Left cardiac atrium (tissue), 4 donors: ENCODE data around the gene DOCK4. TPM values are rescaled to one million over a fixed set of nuclear protein-coding genes. Genes with fewer than 3 reads are reported as not detected.

ENCODE experiments used
- ATAC-seq, 2 donors: fragments of 200-7000 bp; cut with Tn5 transposase; one replicate each; pipeline ENCODE4 v1.9.1; 2020; ENCODE audit warnings: mild to moderate bottlenecking in 2 of 2, moderate library complexity in 2 of 2
- DNase-seq: peaks from one replicate; pipeline ENCODE4 v3.0.0-alpha.2; 2020
- intact Hi-C, 2 donors: fragments of 100-400 bp; cut with DNase I; formaldehyde crosslinking; loops; one replicate each; pipeline versions ENCODE4 v1.14.1 to v1.15.1; 2022 to 2023
- total RNA-seq, 2 donors: library from RNA; stranded (reverse); fragmentation: NEBNext Ultra II Directional; extraction: Animal tissue kit (Norgen Biotek cat#: 25700); gene quantifications; one replicate each; pipeline ENCODE4 v1.2.1, GENCODE V29; 2021
- donor health status: DM: no; HTN: yes; CAD: no.
- donor health status: DM: no; HTN: yes; CAD: no; lungs with severe emphysema.
- donor health status: DM: yes; HTN: yes; CAD: no.
- donor health status: Dilated cardiomyopathy.

The DOCK4 gene
- total RNA-seq, 2 donors from 2014 or later = 17.1 to 19.3 TPM

- ATAC-seq (no peak), DNase-seq (no peak)
- intact Hi-C loops = loop anchor here (10.0 kb wide), 2 partner anchors 246 to 446 kb away; partner anchors contain the start of genes DOCK4 (in 1 of the 2) and ZNF277 (in 1 of the 2)
These were observed 247.8 kb downstream of the DOCK4 start for GRCh38 chr7:111958431-111958830.

GRCh38 chr7:111955616-111956015 lies 250.6 kb downstream of the DOCK4 start:
- no peak for ATAC-seq

GRCh38 chr7:111954474-111955381 lies 251.5 kb downstream of the DOCK4 start:
- intact Hi-C loops = loop anchor here (10.0 kb wide), 2 partner anchors 250 to 450 kb away; partner anchors contain the start of genes DOCK4 (in 1 of the 2) and ZNF277 (in 1 of the 2)
- peak in 1 of 2 donors; percentile 42 for ATAC-seq
- DNase-seq = peak; percentile 39

More at GRCh38 chr7:111955616-111956015, 250.6 kb downstream of the DOCK4 start:
- intact Hi-C loops = loop anchor here (2.0 to 10.0 kb wide), 3 partner anchors 249 to 457 kb away; partner anchors contain the start of genes DOCK4 (in 1 of the 2) and ZNF277 (in 1 of the 2)
- DNase-seq = no peak

- no peak for ATAC-seq
- intact Hi-C loops = loop anchor here (10.0 kb wide), 2 partner anchors 251 to 451 kb away; partner anchors contain the start of genes DOCK4 (in 1 of the 2) and ZNF277 (in 1 of the 2)
These were observed 252.1 kb downstream of the DOCK4 start for GRCh38 chr7:111954056-111954455.

GRCh38 chr7:111953611-111954010 lies 252.6 kb downstream of the DOCK4 start:
- intact Hi-C loops = loop anchor here (10.0 kb wide), 2 partner anchors 251 to 451 kb away; partner anchors contain the start of genes DOCK4 (in 1 of the 2) and ZNF277 (in 1 of the 2)
- no peak for DNase-seq

More at GRCh38 chr7:111954056-111954455, 252.1 kb downstream of the DOCK4 start:
- no peak for DNase-seq

GRCh38 chr7:111952783-111953182 lies 253.4 kb downstream of the DOCK4 start:
- DNase-seq (no peak), ATAC-seq (no peak)
- intact Hi-C loops = loop anchor here (10.0 kb wide), 2 partner anchors 252 to 452 kb away; partner anchors contain the start of genes DOCK4 (in 1 of the 2) and ZNF277 (in 1 of the 2)

More at GRCh38 chr7:111953611-111954010, 252.6 kb downstream of the DOCK4 start:
- ATAC-seq = peak; percentile 79 to 94

GRCh38 chr7:111951052-111951451 lies 255.1 kb downstream of the DOCK4 start:
- intact Hi-C loops = loop anchor here (10.0 kb wide), 2 partner anchors 254 to 454 kb away; partner anchors contain the start of genes DOCK4 (in 1 of the 2) and ZNF277 (in 1 of the 2)
- DNase-seq (no peak), ATAC-seq (no peak)

- no peak for DNase-seq
- intact Hi-C loops = no loop called here
These were observed 263.6 kb downstream of the DOCK4 start for GRCh38 chr7:111942450-111943081.

GRCh38 chr7:111937163-111937562 lies 269.0 kb downstream of the DOCK4 start:
- intact Hi-C loops = no loop called here
- DNase-seq (no peak), ATAC-seq (no peak)

More at GRCh38 chr7:111942450-111943081, 263.6 kb downstream of the DOCK4 start:
- no peak for ATAC-seq

GRCh38 chr7:111933609-111934008 lies 272.6 kb downstream of the DOCK4 start:
- DNase-seq = no peak
- intact Hi-C loops = no loop called here
- ATAC-seq = no peak

GRCh38 chr7:111931958-111932357 lies 274.2 kb downstream of the DOCK4 start:
- intact Hi-C loops = no loop called here
- no peak for DNase-seq
- no peak for ATAC-seq

GRCh38 chr7:111931016-111931517 lies 275.1 kb downstream of the DOCK4 start:
- ATAC-seq (peak in 1 of 2 donors; percentile 15), DNase-seq (no peak)
- intact Hi-C loops = no loop called here

GRCh38 chr7:111929264-111929663 lies 276.9 kb downstream of the DOCK4 start:
- ATAC-seq (no peak), DNase-seq (no peak)
- intact Hi-C loops = no loop called here

- DNase-seq = no peak
- ATAC-seq = no peak
- intact Hi-C loops = no loop called here
These were observed 278.7 kb downstream of the DOCK4 start for GRCh38 chr7:111927353-111928019.

GRCh38 chr7:111920329-111920728 lies 285.9 kb downstream of the DOCK4 start:
- no peak for ATAC-seq
- no peak for DNase-seq
- intact Hi-C loops = no loop called here

- no peak for DNase-seq
- intact Hi-C loops = no loop called here
These were observed 286.5 kb downstream of the DOCK4 start for GRCh38 chr7:111919631-111920179.

GRCh38 chr7:111919164-111919563 lies 287.0 kb downstream of the DOCK4 start:
- DNase-seq (no peak), ATAC-seq (no peak)
- intact Hi-C loops = no loop called here

More at GRCh38 chr7:111919631-111920179, 286.5 kb downstream of the DOCK4 start:
- no peak for ATAC-seq

- no peak for ATAC-seq
- intact Hi-C loops = no loop called here
- no peak for DNase-seq
These were observed 287.7 kb downstream of the DOCK4 start for GRCh38 chr7:111918461-111918860.
